ENCODE data around the gene MAPK13. TPM values are rescaled to one million over a fixed set of nuclear protein-coding genes. Genes with fewer than 3 reads are reported as not detected.

The MAPK13 gene
- total RNA-seq, 1 experiment from 2014 or later = 146 TPM

DNA sequence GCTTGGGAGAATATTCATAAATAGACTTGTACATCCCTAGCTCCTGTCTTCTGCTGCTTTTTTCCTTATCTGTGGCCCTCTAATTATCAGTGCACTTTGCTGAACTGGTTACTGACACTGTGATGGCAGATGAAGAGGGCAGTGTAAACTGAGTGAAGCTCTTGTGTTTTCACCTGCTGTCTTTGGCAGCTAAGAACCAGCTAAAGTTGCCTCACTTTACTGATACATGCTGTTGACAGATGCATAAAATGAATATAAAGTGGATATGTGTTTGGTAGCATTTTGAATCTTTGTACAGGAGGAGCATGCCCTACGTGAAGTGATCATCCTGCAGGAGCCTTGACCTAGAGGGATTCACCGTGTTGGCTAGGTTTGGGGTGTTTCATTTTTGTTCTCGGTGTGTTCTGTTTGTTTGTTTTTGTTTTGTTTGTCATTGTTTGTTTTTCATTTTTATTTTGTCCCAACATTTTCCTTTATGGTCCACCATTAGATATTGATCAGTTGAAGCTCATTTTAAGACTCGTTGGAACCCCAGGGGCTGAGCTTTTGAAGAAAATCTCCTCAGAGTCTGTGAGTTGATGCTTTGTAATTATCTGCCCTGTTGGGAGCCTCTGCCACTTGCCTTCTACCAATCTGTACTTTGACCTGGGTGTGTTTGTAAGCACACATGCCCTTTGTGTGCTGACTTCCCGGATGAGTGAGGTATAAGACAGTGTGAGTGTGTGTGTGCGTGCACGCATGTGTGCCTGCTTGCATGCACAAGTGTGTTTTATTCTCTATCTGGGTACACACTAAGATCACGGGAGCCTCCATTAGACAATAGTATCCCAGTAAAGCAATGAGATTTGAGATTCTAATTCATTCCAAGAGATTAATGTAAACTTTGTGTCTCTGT, 34.6 kb upstream of the MAPK13 start:
- DNase-seq = no peak
- no TSS peak for BruUV-seq (replicated peaks)
- H2AFZ ChIP-seq = no peak overlapping the region
- ChIA-PET CTCF (interaction anchor here (1.0 to 1.6 kb wide), 2 partner anchors 25 to 68 kb away, joined by 4 to 7 read pairs; partner anchors contain the start of gene MAPK14), POLR2A (ENCODE audit: unreplicated experiment) (no interaction called here)
- no peak overlapping the region for H3K27ac ChIP-seq
- no peaks in the 10 kb centered on the region for H3K9me2 ChIP-seq (ENCODE audit: insufficient read depth)
- intact Hi-C loops (cut with micrococcal nuclease; ENCODE audit: unreplicated experiment) = loop anchor here (1.0 to 10.0 kb wide), 5 partner anchors 68 to 801 kb away; partner anchors contain the start of genes ARMC12, DEF6 and MAPK14
- no peaks in the 10 kb centered on the region for H3K27me3 ChIP-seq (ENCODE audit: insufficient read depth, low read depth)
- H3K9me3 ChIP-seq (ENCODE audit: insufficient read depth, low read depth) = no peaks in the 10 kb centered on the region
- no peaks in the 10 kb centered on the region for H4K20me1 ChIP-seq (ENCODE audit: insufficient read depth)
- peaks cover 19% of the 10 kb centered on the region for H3F3A ChIP-seq (ENCODE audit: insufficient read depth, low read depth)
- no peak overlapping the region for H3K4me3 ChIP-seq
- H3K79me2 ChIP-seq (ENCODE audit: low read depth) = no peaks in the 10 kb centered on the region
- H3K4me2 ChIP-seq = no peak overlapping the region
- H3K4me1 ChIP-seq (replicated peaks; ENCODE audit: insufficient read depth) = no peaks in the 10 kb centered on the region; the same call in 1 of the 2 replicates
- H3K36me3 ChIP-seq (ENCODE audit: low read depth) = peaks cover 13% of the 10 kb centered on the region
- no peak for TF ChIP-seq EZH2 (IDR thresholded peaks at IDR 0.05; ENCODE audit: low read depth)
- TF ChIP-seq, protein P1, sequence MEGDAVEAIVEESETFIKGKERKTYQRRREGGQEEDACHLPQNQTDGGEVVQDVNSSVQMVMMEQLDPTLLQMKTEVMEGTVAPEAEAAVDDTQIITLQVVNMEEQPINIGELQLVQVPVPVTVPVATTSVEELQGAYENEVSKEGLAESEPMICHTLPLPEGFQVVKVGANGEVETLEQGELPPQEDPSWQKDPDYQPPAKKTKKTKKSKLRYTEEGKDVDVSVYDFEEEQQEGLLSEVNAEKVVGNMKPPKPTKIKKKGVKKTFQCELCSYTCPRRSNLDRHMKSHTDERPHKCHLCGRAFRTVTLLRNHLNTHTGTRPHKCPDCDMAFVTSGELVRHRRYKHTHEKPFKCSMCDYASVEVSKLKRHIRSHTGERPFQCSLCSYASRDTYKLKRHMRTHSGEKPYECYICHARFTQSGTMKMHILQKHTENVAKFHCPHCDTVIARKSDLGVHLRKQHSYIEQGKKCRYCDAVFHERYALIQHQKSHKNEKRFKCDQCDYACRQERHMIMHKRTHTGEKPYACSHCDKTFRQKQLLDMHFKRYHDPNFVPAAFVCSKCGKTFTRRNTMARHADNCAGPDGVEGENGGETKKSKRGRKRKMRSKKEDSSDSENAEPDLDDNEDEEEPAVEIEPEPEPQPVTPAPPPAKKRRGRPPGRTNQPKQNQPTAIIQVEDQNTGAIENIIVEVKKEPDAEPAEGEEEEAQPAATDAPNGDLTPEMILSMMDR (conservative IDR thresholded peaks at IDR 0.05) = no peak; the same call in 1 of the 2 replicates

DNA sequence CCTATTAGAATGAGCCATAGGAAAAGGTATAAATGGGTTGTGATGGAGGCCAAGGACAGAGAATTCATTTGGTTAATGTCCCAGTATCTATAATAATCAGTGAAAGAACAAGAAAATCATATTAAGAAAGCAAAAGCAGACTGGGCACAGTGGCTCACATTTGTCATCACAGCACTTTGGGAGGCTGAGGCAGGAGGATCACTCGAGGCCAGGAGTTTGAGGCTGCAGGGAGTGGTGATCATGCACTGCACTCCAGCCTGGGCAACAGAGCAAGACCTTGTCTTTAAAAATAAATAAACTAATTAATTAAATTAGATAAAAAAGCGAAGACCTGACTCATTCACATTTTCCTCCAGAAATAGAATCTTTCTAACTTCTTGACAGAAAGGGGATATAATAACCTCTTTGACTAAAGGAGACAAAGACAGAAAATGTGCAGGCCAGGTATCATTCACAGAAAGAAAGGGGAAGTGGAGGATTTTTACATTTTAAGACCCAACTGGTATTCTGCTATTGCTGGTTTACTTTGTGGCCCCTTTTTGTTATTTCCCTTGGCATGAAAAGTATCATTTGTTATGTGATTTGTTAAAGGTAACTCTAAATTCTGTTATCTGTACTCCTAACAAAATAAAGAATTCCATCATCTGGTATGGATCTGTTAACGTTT, 31.9 kb upstream of the MAPK13 start:
- intact Hi-C loops (cut with micrococcal nuclease; ENCODE audit: unreplicated experiment) = loop anchor here (10.0 kb wide), 3 partner anchors 514 to 804 kb away; partner anchors contain the start of gene DEF6
- H2AFZ ChIP-seq = no peak overlapping the region
- POLR2A ChIA-PET (ENCODE audit: unreplicated experiment) = no interaction called here
- no peak overlapping the region for H3K27ac ChIP-seq
- no peaks in the 10 kb centered on the region for H4K20me1 ChIP-seq (ENCODE audit: insufficient read depth)
- TF ChIP-seq EZH2 (IDR thresholded peaks at IDR 0.05; ENCODE audit: low read depth) = no peak
- TF ChIP-seq, protein P1 (conservative IDR thresholded peaks at IDR 0.05) = no peak
- no peaks in the 10 kb centered on the region for H3K9me2 ChIP-seq (ENCODE audit: insufficient read depth)
- no peak for DNase-seq
- H3F3A ChIP-seq (ENCODE audit: insufficient read depth, low read depth) = peaks cover 16% of the 10 kb centered on the region
- no TSS peak for BruUV-seq (replicated peaks)
- no peak overlapping the region for H3K4me2 ChIP-seq
- CTCF ChIA-PET = no interaction called here
- no peaks in the 10 kb centered on the region; the same call in 1 of the 2 replicates for H3K4me1 ChIP-seq (replicated peaks; ENCODE audit: insufficient read depth)
- H3K27me3 ChIP-seq (ENCODE audit: insufficient read depth, low read depth) = no peaks in the 10 kb centered on the region
- no peak overlapping the region for H3K4me3 ChIP-seq
- no peaks in the 10 kb centered on the region for H3K79me2 ChIP-seq (ENCODE audit: low read depth)
- no peaks in the 10 kb centered on the region for H3K9me3 ChIP-seq (ENCODE audit: insufficient read depth, low read depth)
- peaks cover 28% of the 10 kb centered on the region for H3K36me3 ChIP-seq (ENCODE audit: low read depth)

DNA sequence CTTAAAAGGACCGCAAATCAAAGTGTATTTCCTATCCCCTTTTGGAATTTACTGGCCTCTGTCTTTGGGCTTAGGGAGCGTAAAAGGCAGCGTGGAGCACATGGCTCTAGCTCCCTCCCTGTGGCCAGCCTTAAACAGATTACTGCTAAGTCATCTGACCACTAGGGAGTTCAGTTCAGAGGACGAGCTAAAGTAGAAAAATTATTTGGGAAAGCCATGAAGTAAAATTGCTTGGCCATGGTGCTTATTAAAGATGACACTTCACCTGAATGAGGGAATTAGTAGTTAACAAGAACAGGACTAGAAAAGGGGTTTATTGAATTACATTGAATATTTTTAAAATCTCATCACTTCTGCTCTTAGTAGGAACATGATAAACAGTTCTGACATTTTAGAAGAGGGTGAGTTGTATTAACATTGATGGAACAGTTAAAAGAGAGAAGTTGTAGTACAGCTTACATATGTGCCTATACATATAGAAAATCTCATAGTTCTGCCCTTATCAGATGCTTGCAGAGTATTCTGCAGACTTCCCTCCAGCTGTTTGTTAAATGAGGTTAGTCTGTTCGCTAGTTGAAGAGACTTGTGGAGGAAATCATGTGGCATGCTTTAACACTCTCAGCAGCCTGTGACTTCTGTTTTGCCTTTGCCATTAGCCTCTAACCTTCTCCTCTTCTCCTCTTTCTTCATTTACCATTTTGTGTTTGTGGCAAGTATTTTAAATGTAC, 31.2 kb upstream of the MAPK13 start:
- ChIA-PET CTCF (no interaction called here), POLR2A (ENCODE audit: unreplicated experiment) (no interaction called here)
- Histone ChIP-seq H3K27me3 (ENCODE audit: insufficient read depth, low read depth) (no peaks in the 10 kb centered on the region), H3K4me3 (no peak overlapping the region), H3K27ac (no peak overlapping the region), H3K4me1 (replicated peaks; ENCODE audit: insufficient read depth) (no peaks in the 10 kb centered on the region; the same call in 1 of the 2 replicates), H3K79me2 (ENCODE audit: low read depth) (no peaks in the 10 kb centered on the region), H3K4me2 (no peak overlapping the region), H4K20me1 (ENCODE audit: insufficient read depth) (no peaks in the 10 kb centered on the region), H3K36me3 (ENCODE audit: low read depth) (peaks cover 32% of the 10 kb centered on the region), H2AFZ (no peak overlapping the region), H3K9me2 (ENCODE audit: insufficient read depth) (no peaks in the 10 kb centered on the region), H3K9me3 (ENCODE audit: insufficient read depth, low read depth) (no peaks in the 10 kb centered on the region), H3F3A (ENCODE audit: insufficient read depth, low read depth) (peaks cover 11% of the 10 kb centered on the region)
- no peak for TF ChIP-seq EZH2 (IDR thresholded peaks at IDR 0.05; ENCODE audit: low read depth)
- TF ChIP-seq, protein P1 (conservative IDR thresholded peaks at IDR 0.05) = no peak
- intact Hi-C loops (cut with micrococcal nuclease; ENCODE audit: unreplicated experiment) = loop anchor here (10.0 kb wide), 3 partner anchors 514 to 804 kb away; partner anchors contain the start of gene DEF6
- no peak for DNase-seq
- no TSS peak for BruUV-seq (replicated peaks)

Measured in PC-9 (cell line).